Liver (tissue), 9 donors: ENCODE measurements around the gene CNTN1. TPM values are rescaled to one million over a fixed set of nuclear protein-coding genes. Genes with fewer than 3 reads are reported as not detected.

Source experiments
- DNase-seq: peaks from one replicate; pipeline ENCODE4 v3.0.0-alpha.2; 2017; ENCODE audit warnings: low spot score
- H3K27ac ChIP-seq, 2 donors: one replicate each; pipeline ENCODE4 v1.7.0; 2013; ENCODE audit warnings: inconsistent platforms in 2 of 2, low read length in 2 of 2, control low read depth in 1 of 2, low read depth in 1 of 2, mild to moderate bottlenecking in 1 of 2
- H3K27me3 ChIP-seq, 4 donors: one replicate each; pipeline versions ENCODE4 v1.6.1 to v1.7.0; 2013; ENCODE audit warnings: low read length in 3 of 4, inconsistent platforms in 1 of 4, mild to moderate bottlenecking in 1 of 4, moderate library complexity in 1 of 4; ENCODE audit not compliant: control insufficient read depth in 4 of 4, insufficient read depth in 4 of 4
- H3K36me3 ChIP-seq, 4 donors: one replicate each; pipeline versions ENCODE4 v1.6.1 to v1.7.0; 2013; ENCODE audit warnings: low read length in 3 of 4, mild to moderate bottlenecking in 3 of 4, low read depth in 1 of 4, moderate library complexity in 1 of 4; ENCODE audit not compliant: control insufficient read depth in 4 of 4, insufficient read depth in 3 of 4
- H3K4me1 ChIP-seq, 4 donors: one replicate each; pipeline versions ENCODE4 v1.6.1 to v1.7.0; 2013; ENCODE audit warnings: low read length in 3 of 4, mild to moderate bottlenecking in 3 of 4, moderate library complexity in 1 of 4; ENCODE audit not compliant: control insufficient read depth in 4 of 4, insufficient read depth in 4 of 4
- H3K4me3 ChIP-seq, 3 donors: one replicate each; pipeline versions ENCODE4 v1.6.1 to v1.7.0; 2013; ENCODE audit warnings: low read length in 3 of 3, control low read depth in 1 of 3, low read depth in 1 of 3, mild to moderate bottlenecking in 1 of 3
- H3K9ac ChIP-seq, 2 donors: one replicate each; pipeline ENCODE4 v1.7.0; 2013; ENCODE audit warnings: low read length in 2 of 2, mild to moderate bottlenecking in 2 of 2, moderate library complexity in 2 of 2, control low read depth in 1 of 2, low read depth in 1 of 2
- H3K9me3 ChIP-seq, 4 donors: one replicate each; pipeline versions ENCODE4 v1.6.1 to v1.7.0; 2013; ENCODE audit warnings: low read length in 3 of 4; ENCODE audit not compliant: control insufficient read depth in 4 of 4
- ATF3 ChIP-seq: IDR thresholded peaks from 2 replicates; pipeline ENCODE4 v1.6.1; 2016; ENCODE audit warnings: antibody characterized with exemption
- EGR1 ChIP-seq, 2 donors: IDR thresholded peaks; 2 replicates each; pipeline ENCODE4 v1.6.1; 2016 to 2018; ENCODE audit warnings: antibody characterized with exemption in 2 of 2, low read depth in 2 of 2
- FOXA1 ChIP-seq: IDR thresholded peaks from 2 replicates; pipeline ENCODE4 v1.6.1; 2016; ENCODE audit warnings: antibody characterized with exemption
- FOXA2 ChIP-seq: IDR thresholded peaks from 2 replicates; pipeline ENCODE4 v1.6.1; 2016; ENCODE audit warnings: antibody characterized with exemption
- GABPA ChIP-seq, 2 donors: IDR thresholded peaks in 1 of 2; conservative IDR thresholded peaks in 1 of 2; 2 replicates each; pipeline ENCODE4 v1.6.1; 2016; ENCODE audit warnings: antibody characterized with exemption in 2 of 2, mild to moderate bottlenecking in 1 of 2, moderate library complexity in 1 of 2
- HNF4G ChIP-seq: IDR thresholded peaks from 2 replicates; pipeline ENCODE4 v1.6.1; 2016; ENCODE audit warnings: antibody characterized with exemption
- JUND ChIP-seq, 2 donors: IDR thresholded peaks; 2 replicates each; pipeline ENCODE4 v1.6.1; 2016; ENCODE audit warnings: antibody characterized with exemption in 2 of 2
- NR2F2 ChIP-seq: IDR thresholded peaks from 2 replicates; pipeline ENCODE4 v1.6.1; 2016; ENCODE audit warnings: antibody characterized with exemption
- RAD21 ChIP-seq, 2 donors: IDR thresholded peaks; 2 replicates each; pipeline ENCODE4 v1.6.1; 2016; ENCODE audit warnings: antibody characterized with exemption in 2 of 2, mild to moderate bottlenecking in 2 of 2
- RXRA ChIP-seq, 2 donors: IDR thresholded peaks; 2 replicates each; pipeline ENCODE4 v1.6.1; 2017 to 2018; ENCODE audit warnings: antibody characterized with exemption in 2 of 2, mild to moderate bottlenecking in 1 of 2
- SP1 ChIP-seq: IDR thresholded peaks from 2 replicates; pipeline ENCODE4 v1.6.1; 2018; ENCODE audit warnings: antibody characterized with exemption, mild to moderate bottlenecking
- TAF1 ChIP-seq: conservative IDR thresholded peaks from 2 replicates; pipeline ENCODE4 v1.6.1; 2016; ENCODE audit warnings: antibody characterized with exemption, mild to moderate bottlenecking
- ZBTB33 ChIP-seq: IDR thresholded peaks from 2 replicates; pipeline ENCODE4 v1.6.1; 2016; ENCODE audit warnings: antibody characterized with exemption
- WGBS: extraction: QIAGEN DNeasy Blood & Tissue Kit; methylation state at CpG from one replicate; pipeline ENCODE4 v1.1.7; 2013; 5-methylcytosine and 5-hydroxymethylcytosine counted together
- polyA plus RNA-seq, 2 donors: library from polyadenylated mRNA; stranded (reverse) in 1 of 2; unstranded in 1 of 2; fragments of 200-250 nt in 1 of 2; fragments of >200 nt in 1 of 2; fragmentation: Nextera tagmentation in 1 of 2; extraction: Ambion mirVana in 1 of 2; gene quantifications; one replicate each; pipeline versions ENCODE4 v1.2.1 to v1.2.3, GENCODE V29; 2013 to 2015
- total RNA-seq, 2 donors: library from RNA; depleted of rRNA; stranded (reverse); fragments of >200 nt; gene quantifications; one replicate each; pipeline ENCODE4 v1.2.3, GENCODE V29; 2014
- TF ChIP-seq, protein P1 (sequence below): IDR thresholded peaks from 2 replicates; pipeline ENCODE4 v1.6.1; 2016; ENCODE audit warnings: antibody characterized with exemption, mild to moderate bottlenecking
- TF ChIP-seq, protein P2 (sequence below): IDR thresholded peaks from 2 replicates; pipeline ENCODE4 v1.6.1; 2016; ENCODE audit warnings: antibody characterized with exemption
- donor health status: healthy.
- donor health status: healthy.
- donor health status: healthy.
- donor health status: healthy.
- donor health status: healthy.

Gene CNTN1
- total and polyA plus RNA-seq, 4 donors: 0.03 to 1.2 (median 0.43) TPM

- no peak for DNase-seq
- no peak for TF ChIP-seq EGR1 (IDR thresholded peaks at IDR 0.05; ENCODE audit: low read depth in 2 of 2)
- no peak for TF ChIP-seq ATF3
- TF ChIP-seq JUND (IDR thresholded peaks at IDR 0.05): no peak
- peaks cover 0 to 5% (median 1%) of the 10 kb centered on the region in 4 donors for H3K27me3 ChIP-seq
- H3K9me3 ChIP-seq: no peaks in the 10 kb centered on the region
- H3K27ac ChIP-seq: no peak overlapping the region
- no peaks in the 10 kb centered on the region for H3K4me1 ChIP-seq
- H3K36me3 ChIP-seq: no peaks in the 10 kb centered on the region
- H3K4me3 ChIP-seq: no peak overlapping the region
- no peak overlapping the region for H3K9ac ChIP-seq
- WGBS: 78% methylated on average over 4 of the region's 4 CpGs
Measured at GRCh38 chr12:40907115-40907527, 214.9 kb downstream of the CNTN1 start.

DNA sequence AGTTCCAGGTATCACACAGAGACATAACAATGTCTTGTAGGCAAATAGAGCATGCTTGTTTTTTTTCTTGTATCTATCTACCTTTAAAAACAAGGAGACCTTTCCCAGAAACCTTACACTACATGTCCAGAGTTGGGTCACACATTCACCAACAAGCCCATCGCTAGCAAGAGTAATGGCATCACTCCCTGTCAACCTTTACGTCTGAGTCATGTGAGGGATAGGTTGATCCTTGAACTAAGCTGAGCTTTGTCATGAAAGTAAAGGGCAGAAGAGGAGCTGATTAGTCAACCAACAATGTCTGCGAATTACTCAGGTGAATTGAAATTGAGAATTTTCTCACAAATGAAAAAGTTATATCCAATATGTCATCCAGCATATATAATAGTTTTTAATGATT, 219.4 kb downstream of the CNTN1 start:
- no peak for DNase-seq
- Histone ChIP-seq H3K9me3 (no peaks in the 10 kb centered on the region), H3K4me1 (no peaks in the 10 kb centered on the region), H3K9ac (no peak overlapping the region), H3K27ac (no peak overlapping the region), H3K4me3 (no peak overlapping the region), H3K27me3 (peaks cover 0 to 5% (median under 1%) of the 10 kb centered on the region in 4 donors), H3K36me3 (no peaks in the 10 kb centered on the region)
- TF ChIP-seq RXRA (IDR thresholded peaks at IDR 0.05): no peak
- no peak for TF ChIP-seq FOXA1
- TF ChIP-seq JUND (IDR thresholded peaks at IDR 0.05): no peak
- TF ChIP-seq SP1: no peak
- no peak for TF ChIP-seq FOXA2
- no peak for TF ChIP-seq TAF1
- TF ChIP-seq, protein P1, sequence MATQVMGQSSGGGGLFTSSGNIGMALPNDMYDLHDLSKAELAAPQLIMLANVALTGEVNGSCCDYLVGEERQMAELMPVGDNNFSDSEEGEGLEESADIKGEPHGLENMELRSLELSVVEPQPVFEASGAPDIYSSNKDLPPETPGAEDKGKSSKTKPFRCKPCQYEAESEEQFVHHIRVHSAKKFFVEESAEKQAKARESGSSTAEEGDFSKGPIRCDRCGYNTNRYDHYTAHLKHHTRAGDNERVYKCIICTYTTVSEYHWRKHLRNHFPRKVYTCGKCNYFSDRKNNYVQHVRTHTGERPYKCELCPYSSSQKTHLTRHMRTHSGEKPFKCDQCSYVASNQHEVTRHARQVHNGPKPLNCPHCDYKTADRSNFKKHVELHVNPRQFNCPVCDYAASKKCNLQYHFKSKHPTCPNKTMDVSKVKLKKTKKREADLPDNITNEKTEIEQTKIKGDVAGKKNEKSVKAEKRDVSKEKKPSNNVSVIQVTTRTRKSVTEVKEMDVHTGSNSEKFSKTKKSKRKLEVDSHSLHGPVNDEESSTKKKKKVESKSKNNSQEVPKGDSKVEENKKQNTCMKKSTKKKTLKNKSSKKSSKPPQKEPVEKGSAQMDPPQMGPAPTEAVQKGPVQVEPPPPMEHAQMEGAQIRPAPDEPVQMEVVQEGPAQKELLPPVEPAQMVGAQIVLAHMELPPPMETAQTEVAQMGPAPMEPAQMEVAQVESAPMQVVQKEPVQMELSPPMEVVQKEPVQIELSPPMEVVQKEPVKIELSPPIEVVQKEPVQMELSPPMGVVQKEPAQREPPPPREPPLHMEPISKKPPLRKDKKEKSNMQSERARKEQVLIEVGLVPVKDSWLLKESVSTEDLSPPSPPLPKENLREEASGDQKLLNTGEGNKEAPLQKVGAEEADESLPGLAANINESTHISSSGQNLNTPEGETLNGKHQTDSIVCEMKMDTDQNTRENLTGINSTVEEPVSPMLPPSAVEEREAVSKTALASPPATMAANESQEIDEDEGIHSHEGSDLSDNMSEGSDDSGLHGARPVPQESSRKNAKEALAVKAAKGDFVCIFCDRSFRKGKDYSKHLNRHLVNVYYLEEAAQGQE: no peak
- TF ChIP-seq, protein P2, sequence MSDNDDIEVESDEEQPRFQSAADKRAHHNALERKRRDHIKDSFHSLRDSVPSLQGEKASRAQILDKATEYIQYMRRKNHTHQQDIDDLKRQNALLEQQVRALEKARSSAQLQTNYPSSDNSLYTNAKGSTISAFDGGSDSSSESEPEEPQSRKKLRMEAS: no peak
- no peak for TF ChIP-seq GABPA (IDR thresholded peaks at IDR 0.05 in 1 of 2, conservative IDR thresholded peaks at IDR 0.05 in 1 of 2)
- no peak for TF ChIP-seq HNF4G
- no peak for TF ChIP-seq NR2F2
- no peak for TF ChIP-seq EGR1 (IDR thresholded peaks at IDR 0.05; ENCODE audit: low read depth in 2 of 2)
- no peak for TF ChIP-seq RAD21 (IDR thresholded peaks at IDR 0.05)
- TF ChIP-seq ZBTB33: no peak
- WGBS: 82% methylated on average over 3 of the region's 3 CpGs
